Neural progenitor cell (in vitro differentiated cells): ENCODE results near the gene CRNKL1. TPM values are rescaled to one million over a fixed set of nuclear protein-coding genes. Genes with fewer than 3 reads are reported as not detected.

ENCODE experiments used
- DNase-seq: peaks from one replicate; pipeline ENCODE4 v3.0.0-alpha.2; 2016; ENCODE audit warnings: low spot score
- H2AFZ ChIP-seq: fragments of 200-600 bp; sonication (generic); replicated peaks from 2 replicates; pipeline ENCODE4 v1.6.1; 2016; ENCODE audit warnings: antibody characterized with exemption
- H3F3A ChIP-seq: fragments of 200-600 bp; sonication (generic); 2 replicates; pipeline ENCODE4 v1.6.1; 2016; ENCODE audit warnings: antibody characterized with exemption, low read depth
- H3K27ac ChIP-seq: fragments of 200-600 bp; sonication (generic); 2 replicates; pipeline ENCODE4 v1.5.1; 2016; ENCODE audit warnings: mild to moderate bottlenecking
- H3K27me3 ChIP-seq: fragments of 200-600 bp; sonication (generic); 2 replicates; pipeline ENCODE4 v1.6.1; 2016; ENCODE audit warnings: mild to moderate bottlenecking, moderate library complexity
- H3K36me3 ChIP-seq: fragments of 200-600 bp; sonication (generic); 2 replicates; pipeline ENCODE4 v1.5.1; 2016
- H3K4me1 ChIP-seq: fragments of 200-600 bp; sonication (generic); 2 replicates; pipeline ENCODE4 v1.6.1; 2016; ENCODE audit warnings: mixed run types
- H3K4me2 ChIP-seq: fragments of 200-600 bp; sonication (generic); 2 replicates; pipeline ENCODE4 v1.6.1; 2016
- H3K4me3 ChIP-seq: fragments of 200-600 bp; sonication (generic); 2 replicates; pipeline ENCODE4 v1.5.1; 2016
- H3K79me2 ChIP-seq: fragments of 200-600 bp; sonication (generic); 2 replicates; pipeline ENCODE4 v1.6.1; 2016; ENCODE audit warnings: low read depth
- H3K9ac ChIP-seq: fragments of 200-600 bp; sonication (generic); 2 replicates; pipeline ENCODE4 v1.6.1; 2016
- H3K9me3 ChIP-seq: fragments of 200-600 bp; sonication (generic); 2 replicates; pipeline ENCODE4 v1.5.1; 2016; ENCODE audit warnings: low read depth
- H4K20me1 ChIP-seq: fragments of 200-600 bp; sonication (generic); 2 replicates; pipeline ENCODE4 v1.6.1; 2016; ENCODE audit warnings: low read depth
- H3K27ac Mint-ChIP-seq: 3 replicates; pipeline ENCODE4 v1.8.0; 2021; ENCODE audit warnings: mixed read lengths
- H3K27me3 Mint-ChIP-seq: 2 replicates; pipeline ENCODE4 v1.8.0; 2022; ENCODE audit warnings: low read depth, mild to moderate bottlenecking, inconsistent platforms, moderate library complexity, mixed read lengths; ENCODE audit not compliant: insufficient read depth
- H3K36me3 Mint-ChIP-seq: 3 replicates; pipeline ENCODE4 v1.8.0; 2021; ENCODE audit warnings: mixed read lengths
- H3K4me1 Mint-ChIP-seq: 3 replicates; pipeline ENCODE4 v1.8.0; 2021; ENCODE audit warnings: mixed read lengths
- H3K4me3 Mint-ChIP-seq: 3 replicates; pipeline ENCODE4 v1.8.0; 2021; ENCODE audit warnings: mild to moderate bottlenecking, moderate library complexity, mixed read lengths
- H3K9me3 Mint-ChIP-seq: 3 replicates; pipeline ENCODE4 v1.8.0; 2020; ENCODE audit warnings: mixed read lengths
- EZH2 ChIP-seq: fragments of 200-600 bp; sonication (generic); IDR thresholded peaks from 2 replicates; pipeline ENCODE4 v1.6.1; 2017; ENCODE audit warnings: antibody characterized with exemption, mild to moderate bottlenecking, moderate library complexity
- EZH2phosphoT487 ChIP-seq: fragments of 200-600 bp; sonication (generic); IDR thresholded peaks from 2 replicates; pipeline ENCODE4 v1.6.1; 2017; ENCODE audit warnings: antibody characterized with exemption
- total RNA-seq: library from RNA; depleted of rRNA; stranded (reverse); fragments of >200 nt; gene quantifications from 2 replicates; pipeline ENCODE4 v1.2.3, GENCODE V29; 2015; ENCODE audit warnings: low replicate concordance
- TF ChIP-seq, protein P1 (sequence below): fragments of 200-600 bp; sonication (generic); IDR thresholded peaks from 2 replicates; pipeline ENCODE4 v1.5.1; 2017; ENCODE audit warnings: antibody characterized with exemption, mild to moderate bottlenecking

Gene CRNKL1
- total RNA-seq, 1 donor from 2014 or later: 45.0 TPM

DNA sequence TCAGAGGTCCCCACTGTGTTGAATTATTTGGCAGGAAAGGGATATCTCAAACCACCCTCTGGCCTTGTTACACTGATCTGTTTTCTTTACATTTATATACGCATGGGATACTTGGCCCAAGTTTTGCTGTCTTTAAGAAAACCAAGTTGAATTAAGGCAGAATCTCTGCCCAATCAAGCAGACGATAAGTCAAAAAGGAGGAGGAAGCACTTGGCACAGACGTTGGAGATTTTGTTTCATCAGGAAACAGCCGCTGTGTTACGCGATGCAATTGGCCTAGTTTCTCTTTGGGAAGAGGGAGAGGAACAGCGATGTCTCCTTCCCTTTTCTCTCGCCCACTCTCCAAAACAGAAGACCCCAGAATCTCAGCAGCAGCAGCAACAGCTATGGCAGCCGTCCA is 55.3 kb downstream of the CRNKL1 start:
- Histone ChIP-seq H2AFZ (no peak overlapping the region), H3K4me3 (no peak overlapping the region), H3K4me1 (no peaks in the 10 kb centered on the region), H4K20me1 (no peaks in the 10 kb centered on the region), H3K9ac (no peak overlapping the region), H3K27ac (no peak overlapping the region), H3K9me3 (no peaks in the 10 kb centered on the region), H3K27me3 (no peaks in the 10 kb centered on the region), H3K4me2 (no peak overlapping the region), H3F3A (no peaks in the 10 kb centered on the region), H3K36me3 (no peaks in the 10 kb centered on the region), H3K79me2 (no peaks in the 10 kb centered on the region)
- Mint-ChIP-seq H3K27ac (no peak overlapping the region), H3K4me3 (no peak overlapping the region), H3K9me3 (no peaks in the 10 kb centered on the region), H3K27me3 (peaks cover 2% of the 10 kb centered on the region), H3K4me1 (peaks cover 22% of the 10 kb centered on the region), H3K36me3 (peaks cover 7% of the 10 kb centered on the region)
- TF ChIP-seq, protein P1, sequence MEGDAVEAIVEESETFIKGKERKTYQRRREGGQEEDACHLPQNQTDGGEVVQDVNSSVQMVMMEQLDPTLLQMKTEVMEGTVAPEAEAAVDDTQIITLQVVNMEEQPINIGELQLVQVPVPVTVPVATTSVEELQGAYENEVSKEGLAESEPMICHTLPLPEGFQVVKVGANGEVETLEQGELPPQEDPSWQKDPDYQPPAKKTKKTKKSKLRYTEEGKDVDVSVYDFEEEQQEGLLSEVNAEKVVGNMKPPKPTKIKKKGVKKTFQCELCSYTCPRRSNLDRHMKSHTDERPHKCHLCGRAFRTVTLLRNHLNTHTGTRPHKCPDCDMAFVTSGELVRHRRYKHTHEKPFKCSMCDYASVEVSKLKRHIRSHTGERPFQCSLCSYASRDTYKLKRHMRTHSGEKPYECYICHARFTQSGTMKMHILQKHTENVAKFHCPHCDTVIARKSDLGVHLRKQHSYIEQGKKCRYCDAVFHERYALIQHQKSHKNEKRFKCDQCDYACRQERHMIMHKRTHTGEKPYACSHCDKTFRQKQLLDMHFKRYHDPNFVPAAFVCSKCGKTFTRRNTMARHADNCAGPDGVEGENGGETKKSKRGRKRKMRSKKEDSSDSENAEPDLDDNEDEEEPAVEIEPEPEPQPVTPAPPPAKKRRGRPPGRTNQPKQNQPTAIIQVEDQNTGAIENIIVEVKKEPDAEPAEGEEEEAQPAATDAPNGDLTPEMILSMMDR: no peak
- TF ChIP-seq EZH2phosphoT487 (no peak), EZH2 (no peak)
- DNase-seq: no peak

DNA sequence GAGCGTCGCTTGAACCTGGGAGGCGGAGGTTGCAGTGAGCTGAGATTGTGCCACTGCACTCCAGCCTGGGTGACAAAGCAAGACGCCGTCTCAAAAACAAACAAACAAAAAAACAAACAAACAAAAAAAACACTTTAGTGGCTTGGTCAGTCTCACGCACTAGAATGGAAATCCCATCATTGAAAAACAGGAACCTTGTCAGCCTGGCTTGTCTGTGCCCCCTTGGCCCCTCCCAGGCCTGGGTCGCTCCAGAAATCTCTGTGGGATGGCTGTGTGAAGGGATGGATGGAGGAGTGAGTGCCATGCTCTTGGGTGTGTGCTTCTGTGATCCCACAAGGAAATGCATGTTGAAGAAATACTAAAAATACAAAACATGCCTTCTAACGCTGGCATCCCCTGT is 56.0 kb downstream of the CRNKL1 start:
- Histone ChIP-seq H3K4me1 (peaks cover under 1% of the 10 kb centered on the region), H3K36me3 (no peaks in the 10 kb centered on the region), H3F3A (no peaks in the 10 kb centered on the region), H3K27ac (no peak overlapping the region), H3K4me2 (no peak overlapping the region), H3K9me3 (no peaks in the 10 kb centered on the region), H3K4me3 (no peak overlapping the region), H3K27me3 (no peaks in the 10 kb centered on the region), H3K9ac (no peak overlapping the region), H2AFZ (no peak overlapping the region), H4K20me1 (no peaks in the 10 kb centered on the region), H3K79me2 (no peaks in the 10 kb centered on the region)
- Mint-ChIP-seq H3K36me3 (peaks cover 7% of the 10 kb centered on the region), H3K4me1 (peaks cover 29% of the 10 kb centered on the region), H3K9me3 (no peaks in the 10 kb centered on the region), H3K27ac (no peak overlapping the region), H3K4me3 (no peak overlapping the region), H3K27me3 (peaks cover 2% of the 10 kb centered on the region)
- no peak for DNase-seq
- TF ChIP-seq EZH2phosphoT487 (no peak), EZH2 (no peak)
- TF ChIP-seq, protein P1: no peak

DNA sequence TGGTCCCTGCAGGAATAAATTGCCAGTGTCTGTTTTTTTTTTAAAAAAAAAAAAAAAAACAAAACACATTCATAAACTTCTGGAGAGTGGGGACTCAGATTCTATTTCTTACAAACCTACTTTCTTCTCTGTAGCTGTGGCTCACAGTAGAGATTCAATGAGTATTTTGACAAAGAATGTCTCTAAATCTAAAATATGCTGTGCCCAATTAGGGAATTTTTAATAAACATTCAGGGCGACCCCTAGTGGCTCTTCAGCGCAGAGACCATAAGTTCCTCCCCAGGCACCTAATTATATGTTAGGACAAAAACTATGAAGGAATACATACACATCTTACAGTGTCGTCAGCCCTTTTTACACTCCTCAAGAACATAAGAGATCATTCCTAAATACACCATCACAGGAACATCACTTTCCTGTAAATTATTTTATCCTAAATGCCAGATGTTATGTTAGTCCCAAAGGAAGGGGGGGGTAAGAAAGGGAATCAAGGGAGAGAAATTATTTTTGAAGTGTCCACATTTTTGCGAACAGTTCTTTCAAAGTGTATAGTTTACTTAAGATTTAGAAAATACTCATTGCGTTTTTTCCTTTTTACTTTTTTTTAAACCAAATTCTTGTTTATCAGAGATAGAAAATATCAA is 56.9 kb downstream of the CRNKL1 start:
- H4K20me1 ChIP-seq: no peaks in the 10 kb centered on the region
- no peaks in the 10 kb centered on the region for H3K79me2 ChIP-seq
- peaks cover 3% of the 10 kb centered on the region for H3K36me3 Mint-ChIP-seq
- H3K4me1 Mint-ChIP-seq: peaks cover 38% of the 10 kb centered on the region
- H3K9me3 ChIP-seq: no peaks in the 10 kb centered on the region
- peaks cover 9% of the 10 kb centered on the region for H3K4me1 ChIP-seq
- H3K36me3 ChIP-seq: no peaks in the 10 kb centered on the region
- no peak overlapping the region for H3K27ac Mint-ChIP-seq
- H3K27ac ChIP-seq: no peak overlapping the region
- TF ChIP-seq EZH2phosphoT487: no peak
- TF ChIP-seq, protein P1: peak; percentile 94
- no peaks in the 10 kb centered on the region for H3K9me3 Mint-ChIP-seq
- no peaks in the 10 kb centered on the region for H3K27me3 ChIP-seq
- H3K9ac ChIP-seq: no peak overlapping the region
- peak; percentile 57 for DNase-seq
- H3K4me3 Mint-ChIP-seq: no peak overlapping the region
- no peak overlapping the region for H3K4me3 ChIP-seq
- no peak overlapping the region for H2AFZ ChIP-seq
- H3K4me2 ChIP-seq: no peak overlapping the region
- H3K27me3 Mint-ChIP-seq: peaks cover 2% of the 10 kb centered on the region
- peaks cover 8% of the 10 kb centered on the region for H3F3A ChIP-seq
